HS-27A (cell line): ENCODE measurements around the gene SSR4.
"Not testable (repeated sequence)": the region's sequence is repeated elsewhere in the genome, so short reads cannot be mapped to it uniquely, and the experiment has no call there.

ENCODE experiments used
- DNase-seq: peaks from one replicate; pipeline ENCODE4 v3.0.0-alpha.2; 2012; ENCODE audit warnings: low read depth, missing footprints

The SSR4 gene

DNA sequence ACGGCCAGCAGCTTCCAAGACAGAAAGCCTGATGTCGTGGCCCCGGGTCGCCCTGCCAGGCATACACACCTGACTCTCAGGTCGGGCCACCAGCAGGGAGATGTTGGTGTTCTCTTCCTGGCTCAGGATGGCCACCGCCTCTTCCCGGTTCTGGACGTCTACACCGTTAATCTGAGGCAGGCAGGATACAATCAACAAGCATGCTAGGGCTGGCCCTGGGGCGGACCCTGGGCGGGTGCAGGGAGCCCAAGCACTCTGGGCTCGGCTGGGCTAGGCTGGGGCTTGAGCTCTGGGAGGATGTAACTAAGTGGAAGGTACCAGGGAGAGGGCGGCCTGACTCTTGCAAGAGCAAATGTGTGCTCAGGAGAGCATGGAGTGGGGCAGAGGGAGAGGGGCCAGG is 11.0 kb downstream of the SSR4 start:
- DNase-seq: no peak

- no peak for DNase-seq
These were observed 12.6 kb downstream of the SSR4 start for GRCh38 chrX:153806999-153807575.

DNA sequence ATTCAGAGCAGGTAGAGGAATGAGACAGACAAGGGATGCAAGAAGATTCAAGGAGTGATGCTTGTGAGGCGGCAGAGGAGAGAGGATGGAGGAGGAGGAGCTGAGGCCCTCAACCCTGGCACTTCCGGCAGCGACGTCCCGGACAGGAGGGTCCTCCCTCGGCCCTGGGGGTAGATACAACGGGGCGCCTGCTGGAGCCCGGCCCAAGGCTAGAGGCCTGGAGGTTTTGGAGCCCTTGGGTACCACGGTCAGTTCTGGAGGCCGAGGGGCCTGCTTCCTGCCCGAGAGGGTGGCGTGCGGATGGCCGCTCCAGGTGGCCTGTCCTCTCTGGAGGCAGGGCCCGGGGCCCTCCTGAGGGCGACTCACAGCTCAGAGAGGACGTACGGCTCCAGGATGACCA is 13.5 kb downstream of the SSR4 start:
- no peak for DNase-seq

DNA sequence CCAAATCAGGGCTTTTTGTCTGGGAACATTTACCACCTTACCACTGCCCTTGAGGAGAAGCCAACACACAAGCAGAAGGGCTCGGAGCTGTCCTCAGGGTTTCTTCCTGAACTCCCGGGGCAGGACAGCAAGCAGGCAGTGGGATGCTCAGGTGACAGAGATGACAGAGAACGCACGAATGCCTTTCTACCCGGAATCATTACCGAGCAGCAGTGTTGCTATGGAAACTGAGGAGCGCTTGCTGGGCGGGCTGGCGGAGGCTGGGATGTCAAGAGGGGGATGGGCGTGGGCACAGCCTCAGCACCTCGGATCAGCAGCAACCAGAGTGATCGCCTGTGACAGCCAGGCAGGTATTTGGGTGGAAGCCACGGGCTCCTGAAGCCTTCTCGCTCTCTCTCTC is 17.8 kb downstream of the SSR4 start:
- no peak for DNase-seq

DNA sequence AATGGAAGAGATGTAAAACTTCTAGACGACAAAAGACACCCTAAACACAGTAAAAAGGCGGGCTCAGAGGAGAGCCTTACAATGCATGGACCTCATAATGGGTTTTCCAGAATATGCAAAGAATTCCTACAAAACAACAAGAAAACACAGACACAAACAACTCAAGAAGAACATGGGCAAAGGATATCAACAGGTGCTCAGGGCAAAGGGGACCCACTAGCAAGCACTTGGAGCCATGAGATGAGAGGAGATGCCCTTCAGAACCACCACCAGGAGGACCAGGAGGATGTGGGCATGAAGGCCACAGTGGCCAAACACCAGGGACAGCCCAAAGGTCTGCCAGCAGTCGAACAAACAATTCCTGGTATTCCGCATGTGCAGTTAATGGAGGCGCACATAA is 18.7 kb downstream of the SSR4 start:
- no peak for DNase-seq

DNA sequence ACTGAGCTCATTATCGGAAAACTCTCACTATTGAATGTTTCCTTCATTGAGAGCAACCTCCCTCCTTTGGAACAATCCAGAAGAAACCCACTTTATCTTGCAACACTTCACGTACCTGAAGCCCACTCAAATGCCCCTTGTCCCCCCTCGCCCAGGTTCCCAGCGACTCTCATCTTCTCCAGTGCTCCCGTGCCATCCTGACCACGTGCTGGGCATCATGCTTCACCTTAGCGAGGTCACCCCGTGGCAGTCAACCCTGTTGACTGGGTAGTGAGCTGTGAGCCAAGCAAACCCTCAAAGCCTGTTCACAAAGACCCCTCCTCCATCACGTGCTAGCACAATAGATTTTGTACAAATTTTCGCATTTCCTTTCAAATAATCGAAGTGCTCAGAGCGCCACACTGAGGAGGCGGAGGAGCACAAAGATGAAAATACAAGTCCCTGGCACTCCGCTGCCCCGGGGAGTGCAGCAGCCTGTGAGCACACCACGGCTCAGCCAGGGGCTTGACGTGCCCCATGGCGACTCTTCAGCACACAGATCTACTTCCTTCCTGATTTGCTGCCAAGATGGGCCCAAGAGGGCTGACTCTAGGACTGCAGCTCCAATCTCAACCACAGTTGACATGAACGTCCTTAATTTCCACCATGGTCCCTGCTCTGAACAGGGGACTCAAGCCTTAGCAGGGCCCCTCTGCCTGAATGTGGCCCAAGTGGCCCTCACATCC is 20.3 kb downstream of the SSR4 start:
- no peak for DNase-seq

DNA sequence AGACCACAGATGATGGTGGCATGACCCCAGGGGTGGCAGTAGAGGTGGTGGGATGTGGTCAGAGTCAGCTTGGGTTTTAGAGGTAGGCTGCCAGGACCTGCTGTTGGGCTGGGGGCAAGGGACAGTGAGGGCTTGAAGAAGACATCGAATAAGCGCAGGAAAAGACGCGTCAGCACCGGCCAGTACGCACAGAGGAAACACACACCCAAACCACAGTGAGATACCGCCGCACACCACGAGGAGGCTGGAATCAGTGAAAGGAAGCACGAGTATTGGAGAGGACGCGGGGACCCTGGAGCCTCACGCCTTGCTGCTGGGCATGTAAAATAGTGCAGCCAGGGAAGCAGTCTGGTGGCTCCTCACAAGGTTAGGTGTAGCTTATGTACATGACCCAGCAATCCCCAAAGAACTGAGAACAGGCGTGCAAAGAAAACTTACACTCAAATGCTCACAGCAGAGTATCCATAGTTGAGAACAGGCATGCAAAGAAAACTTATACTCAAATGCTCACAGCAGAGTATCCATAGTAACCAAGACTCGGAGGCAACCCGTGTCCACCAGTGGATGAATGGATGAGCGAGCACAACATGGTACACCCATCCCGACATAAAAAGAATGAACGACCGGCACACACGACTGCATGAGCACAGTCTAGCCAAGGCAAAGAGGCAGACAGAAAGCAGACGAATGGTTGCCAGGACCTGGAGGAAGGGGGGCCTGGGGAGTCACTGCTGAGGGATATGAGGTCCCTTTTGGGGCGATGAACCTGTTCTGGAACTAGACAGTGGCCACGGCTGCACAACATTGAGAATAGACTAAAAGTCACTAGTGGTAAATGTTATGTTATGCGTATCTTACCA is 22.6 kb downstream of the SSR4 start:
- DNase-seq: no peak

- DNase-seq: not testable (repeated sequence)
These were observed 23.6 kb downstream of the SSR4 start for GRCh38 chrX:153818064-153818463.

DNA sequence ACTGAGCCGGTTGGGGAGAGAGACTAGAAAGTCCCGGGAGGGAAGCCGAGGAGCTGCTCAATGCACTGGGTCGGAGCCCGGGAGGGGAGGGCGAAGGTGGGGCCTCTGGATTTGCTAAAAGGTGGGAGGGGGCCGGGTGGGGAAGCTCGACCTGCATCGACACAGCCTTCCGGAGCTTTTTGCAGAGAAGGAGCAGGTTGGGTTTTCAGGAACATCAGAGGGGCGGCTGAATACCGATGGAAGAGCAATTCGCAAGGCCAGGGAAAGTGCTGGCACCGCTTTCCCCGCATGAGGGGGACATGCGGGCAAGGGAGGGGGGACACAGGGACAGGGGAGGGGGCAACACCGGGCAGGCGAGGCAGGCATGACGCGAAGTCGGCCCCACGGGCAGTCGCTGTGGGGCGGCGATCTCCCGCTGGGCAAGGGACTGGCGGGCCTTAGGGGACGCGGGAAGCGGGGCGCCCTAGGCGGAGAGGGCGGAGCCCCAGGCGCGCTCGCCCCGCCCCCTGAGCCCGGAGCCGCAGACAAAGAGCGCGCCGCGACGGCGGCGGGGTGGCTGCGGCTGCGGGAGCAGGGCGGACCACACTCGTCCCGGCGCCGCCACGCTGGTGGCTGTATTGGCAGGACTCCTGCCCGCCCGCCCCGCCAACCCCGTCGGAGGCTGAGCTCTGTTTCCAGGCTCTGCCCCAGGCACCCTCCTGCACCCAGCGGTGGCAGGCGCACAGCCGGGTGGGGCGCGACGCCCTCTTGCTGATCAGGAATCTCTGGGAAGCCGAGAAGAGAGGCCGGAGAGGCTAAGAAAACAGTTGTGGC is 24.3 kb downstream of the SSR4 start:
- no peak for DNase-seq

- no peak for DNase-seq
These were observed 25.0 kb downstream of the SSR4 start for GRCh38 chrX:153819384-153820040.

DNA sequence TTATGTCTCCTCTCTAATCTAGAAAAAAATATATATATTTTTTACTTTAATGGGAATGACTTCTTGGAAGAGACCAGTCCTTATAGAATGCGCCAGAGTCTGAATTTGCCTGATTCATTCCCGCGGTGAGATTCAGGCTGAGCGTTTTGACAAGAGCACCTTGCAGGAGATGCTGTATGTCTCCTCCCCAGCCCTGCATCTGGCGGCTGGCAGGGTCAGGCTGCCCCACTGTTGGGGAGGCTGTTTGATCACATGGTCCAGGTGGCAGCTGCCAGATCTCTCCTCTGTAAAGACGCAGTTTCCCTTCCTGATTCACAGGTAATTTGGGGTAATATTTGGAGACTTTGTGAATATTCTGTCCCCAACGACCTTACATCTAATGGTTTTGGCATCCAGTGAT is 26.1 kb downstream of the SSR4 start:
- DNase-seq: no peak

DNA sequence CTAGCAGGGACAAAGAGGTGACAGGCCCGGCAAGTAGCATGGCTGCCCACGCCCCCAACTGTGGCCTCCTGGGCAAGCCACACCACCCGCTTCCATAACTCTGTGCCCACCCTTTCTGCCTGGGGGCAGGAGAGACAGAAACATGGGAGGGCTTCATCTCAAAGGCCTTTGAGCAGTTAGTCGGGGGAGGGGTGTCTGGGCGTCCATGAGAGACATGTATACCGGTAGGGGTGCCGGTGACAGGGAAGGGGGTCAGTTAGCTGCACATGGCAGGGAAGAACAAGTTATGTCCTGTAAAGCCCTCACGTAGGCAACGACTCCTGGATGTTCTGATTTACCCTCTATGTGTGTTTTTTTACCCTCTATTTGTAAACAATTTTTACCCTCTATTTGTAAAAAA is 26.6 kb downstream of the SSR4 start:
- DNase-seq: no peak

DNA sequence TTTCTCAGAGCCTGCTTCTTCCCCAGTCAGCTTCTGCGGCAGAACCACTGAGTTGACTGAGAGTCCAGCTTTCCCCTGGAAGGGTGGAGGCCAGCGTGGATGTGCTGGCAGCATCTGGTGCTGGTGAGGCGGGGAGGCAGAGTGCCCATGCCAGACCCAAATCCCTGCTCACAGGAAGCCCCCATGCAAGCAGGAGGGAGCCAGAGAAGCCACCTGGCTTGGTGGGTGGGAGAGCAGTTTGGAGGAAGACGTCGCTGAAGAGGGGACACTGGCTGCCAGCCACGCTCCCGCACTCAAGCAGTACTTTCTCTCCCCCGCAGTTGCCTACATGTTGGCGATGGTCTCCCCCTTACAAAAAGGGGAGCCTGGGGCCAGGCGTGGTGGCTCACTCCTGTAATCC is 29.9 kb downstream of the SSR4 start:
- DNase-seq: no peak

DNA sequence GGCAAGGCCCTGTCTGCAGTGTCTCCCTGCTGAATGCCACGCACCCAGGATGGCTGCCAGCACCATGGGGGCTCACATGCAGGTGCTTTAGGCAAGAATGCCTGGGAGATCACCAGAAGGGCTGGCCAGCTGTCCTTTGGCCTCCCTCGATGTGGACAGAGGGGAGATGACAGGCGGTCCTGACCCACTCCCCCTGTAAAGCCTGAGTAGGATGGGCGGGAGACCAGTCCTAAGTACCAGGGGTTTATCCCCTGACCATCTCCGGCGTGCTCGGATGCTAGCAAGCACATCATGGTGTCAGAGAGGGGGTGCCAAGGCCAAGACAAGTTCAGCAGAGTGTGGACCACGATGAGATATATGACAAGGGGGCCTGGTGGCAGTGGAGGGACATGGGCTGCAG is 30.6 kb downstream of the SSR4 start:
- DNase-seq: no peak

DNA sequence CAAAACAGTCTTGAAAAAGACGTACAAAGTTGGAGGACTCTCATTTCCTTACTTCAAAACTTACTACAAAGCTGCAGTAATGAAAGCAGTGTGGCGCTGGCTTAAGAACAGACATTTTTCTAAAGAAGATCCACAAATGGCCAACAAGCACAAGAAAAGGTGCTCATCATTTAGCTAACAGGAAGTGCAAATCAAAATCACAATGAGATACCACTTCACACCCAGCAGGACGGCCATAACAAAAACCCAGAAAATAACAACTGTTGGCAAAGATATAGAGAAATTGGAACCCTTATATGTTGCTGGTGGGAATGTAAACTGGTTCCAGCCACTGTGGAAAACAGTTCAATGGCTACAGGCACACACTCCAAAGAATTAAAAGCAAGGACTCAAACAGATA is 32.5 kb downstream of the SSR4 start:
- DNase-seq: no peak

DNA sequence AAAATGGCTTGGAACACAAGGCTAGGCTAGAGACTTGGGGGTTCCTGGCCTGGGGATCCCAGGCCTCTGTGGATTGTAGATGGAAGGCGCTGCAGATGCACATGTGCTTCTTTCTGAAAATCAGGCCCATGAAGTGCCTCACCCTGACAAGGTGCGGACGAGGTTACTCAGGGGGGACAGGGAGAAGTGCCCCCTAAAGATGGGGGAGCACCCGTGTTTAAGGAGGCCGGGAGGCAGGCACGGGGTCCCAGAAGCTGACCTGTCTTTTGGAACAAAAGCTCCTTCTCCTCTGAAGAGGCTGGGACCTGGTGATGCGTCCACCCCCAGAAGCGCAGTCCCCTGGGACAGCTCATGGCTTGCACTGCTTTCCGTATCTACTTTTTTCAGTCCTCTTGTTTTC is 33.4 kb downstream of the SSR4 start:
- no peak for DNase-seq

DNA sequence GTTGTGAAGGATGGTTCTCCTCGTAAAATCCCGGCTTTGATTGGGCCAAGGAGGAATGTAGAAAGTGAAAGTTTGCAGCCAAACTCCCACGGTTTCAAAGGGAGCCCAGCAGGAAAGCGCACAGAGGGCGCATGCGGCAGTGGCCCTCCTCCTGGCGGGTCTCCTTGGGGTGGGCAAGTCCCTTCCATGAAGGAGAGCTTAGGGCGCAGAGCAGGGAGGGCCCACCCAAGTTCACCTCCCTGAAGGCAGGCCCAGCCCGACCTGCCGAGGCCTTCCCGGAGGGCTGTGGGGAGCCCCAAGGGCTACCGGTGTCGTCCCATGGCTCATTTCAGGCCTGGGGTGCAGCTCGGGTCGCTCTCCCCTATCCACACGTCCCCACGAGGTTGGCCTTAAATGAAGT is 33.8 kb downstream of the SSR4 start:
- no peak for DNase-seq

DNA sequence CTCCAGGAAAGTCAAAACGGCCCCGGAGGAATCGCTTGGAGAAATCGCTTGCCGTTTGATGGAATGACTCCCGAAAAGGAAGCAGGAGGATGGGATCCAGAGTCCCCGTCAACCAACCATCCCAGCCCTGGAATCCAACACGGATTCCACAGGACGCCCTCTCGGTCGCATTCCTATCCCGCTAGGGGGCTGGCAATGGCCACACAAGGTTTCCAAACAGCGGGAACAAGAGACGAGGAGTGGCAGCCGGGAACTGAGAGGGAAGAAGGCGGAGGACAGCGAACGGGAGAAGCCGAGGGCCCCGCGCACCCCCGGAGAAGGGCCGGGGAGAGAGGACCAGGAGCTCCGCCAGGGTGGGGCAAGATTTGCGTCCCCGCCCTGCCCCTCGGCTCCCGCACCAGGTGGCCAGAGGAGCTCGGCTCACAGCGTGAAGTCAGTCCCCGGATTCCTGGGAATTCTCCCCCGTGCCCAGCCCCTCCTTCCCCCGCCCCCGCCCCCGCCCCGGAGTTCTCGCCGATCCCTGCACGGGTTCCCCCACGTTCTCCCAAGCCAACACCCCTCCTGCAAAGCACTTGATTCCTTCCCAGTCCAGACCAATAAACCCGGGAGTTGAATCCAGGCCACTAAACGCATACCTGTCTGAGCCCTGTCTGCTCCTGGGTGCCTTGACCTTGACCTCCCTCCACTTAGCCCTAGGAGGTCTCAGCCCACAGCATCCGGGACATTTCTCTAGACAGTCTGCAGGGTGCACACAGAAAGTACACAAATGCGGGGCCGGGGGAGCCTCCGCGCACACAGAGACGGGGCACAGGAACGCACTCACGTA is 34.5 kb downstream of the SSR4 start:
- DNase-seq: no peak

GRCh38 chrX:153829549-153829798 is 35.0 kb downstream of the SSR4 start:
- no peak for DNase-seq

DNA sequence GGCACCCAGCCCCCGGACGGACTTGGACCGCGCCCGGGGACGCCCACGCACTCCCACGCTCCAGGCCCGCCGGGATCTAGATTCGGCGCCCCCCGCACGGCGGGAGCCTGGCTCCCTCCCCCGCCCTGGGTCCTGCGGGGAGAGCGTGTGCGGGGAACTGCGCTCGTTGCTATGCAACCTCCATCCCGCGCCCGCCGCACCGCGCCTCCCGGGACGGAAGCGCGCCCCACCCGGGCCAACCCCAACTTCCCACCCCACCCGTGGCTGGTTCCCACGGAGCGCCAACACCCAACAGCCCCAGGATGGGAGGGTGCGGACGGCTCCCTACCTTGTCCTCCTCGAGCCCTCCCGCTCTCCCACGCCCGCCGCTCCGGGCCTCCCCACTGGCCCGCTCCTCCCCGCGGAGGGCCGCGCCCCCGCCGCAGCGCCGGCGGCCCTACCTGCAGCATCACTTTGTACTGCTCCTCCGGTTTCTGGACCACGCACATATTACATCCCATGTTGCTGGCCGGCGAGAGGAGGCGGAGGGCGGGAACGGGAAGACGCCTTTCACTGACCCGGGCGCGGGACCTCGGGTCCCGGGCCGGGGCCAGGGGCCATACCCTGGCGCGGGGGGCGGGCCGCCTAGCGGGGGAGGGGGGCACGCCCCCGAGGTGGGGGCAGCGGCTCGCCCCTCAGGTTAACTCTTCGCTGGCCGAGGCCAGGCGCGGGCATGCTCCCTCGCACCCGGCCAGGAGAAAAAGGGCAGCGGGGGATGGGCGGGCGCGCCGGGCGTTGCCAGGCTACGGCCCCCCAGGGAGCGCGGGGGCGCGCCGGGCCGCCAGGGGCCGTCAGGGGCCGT is 35.6 kb downstream of the SSR4 start, which contains the start of gene PDZD4:
PDZD4 (minus strand) TSS at position 746 of the 841 bp plus-strand sequence; CDS start at position 500, 246 bp downstream.
- DNase-seq: no peak
